Neural progenitor cell (in vitro differentiated cells): ENCODE measurements around the gene GTPBP6.

Experiments
- EZH2 ChIP-seq: fragments of 200-600 bp; sonication (generic); IDR thresholded peaks from 2 replicates; pipeline ENCODE4 v1.6.1; 2017; ENCODE audit warnings: antibody characterized with exemption, mild to moderate bottlenecking, moderate library complexity
- EZH2phosphoT487 ChIP-seq: fragments of 200-600 bp; sonication (generic); IDR thresholded peaks from 2 replicates; pipeline ENCODE4 v1.6.1; 2017; ENCODE audit warnings: antibody characterized with exemption
- TF ChIP-seq, protein P1 (sequence below): fragments of 200-600 bp; sonication (generic); IDR thresholded peaks from 2 replicates; pipeline ENCODE4 v1.5.1; 2017; ENCODE audit warnings: antibody characterized with exemption, mild to moderate bottlenecking

DNA sequence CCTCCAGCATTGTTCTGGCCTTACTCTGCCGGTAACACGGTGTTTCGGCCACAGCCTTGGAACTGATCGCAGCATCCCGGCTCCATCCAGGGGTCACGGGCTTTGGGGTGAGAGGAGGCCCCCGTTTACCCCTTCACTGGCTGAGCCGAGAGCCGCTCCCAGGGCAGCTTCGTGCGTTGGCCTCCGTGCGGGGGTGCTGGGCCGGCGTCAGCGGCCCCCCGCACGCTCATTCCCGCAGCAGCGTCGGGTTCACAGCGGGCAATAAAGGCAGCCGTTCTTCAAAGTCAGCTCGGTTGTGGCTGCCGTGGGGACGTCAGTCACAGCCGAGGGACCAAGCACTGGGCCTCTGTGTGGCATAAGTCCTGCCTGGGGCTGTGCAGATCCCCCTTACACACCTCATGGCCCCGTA lies 62.7 kb downstream of the GTPBP6 start:
- TF ChIP-seq, protein P1, sequence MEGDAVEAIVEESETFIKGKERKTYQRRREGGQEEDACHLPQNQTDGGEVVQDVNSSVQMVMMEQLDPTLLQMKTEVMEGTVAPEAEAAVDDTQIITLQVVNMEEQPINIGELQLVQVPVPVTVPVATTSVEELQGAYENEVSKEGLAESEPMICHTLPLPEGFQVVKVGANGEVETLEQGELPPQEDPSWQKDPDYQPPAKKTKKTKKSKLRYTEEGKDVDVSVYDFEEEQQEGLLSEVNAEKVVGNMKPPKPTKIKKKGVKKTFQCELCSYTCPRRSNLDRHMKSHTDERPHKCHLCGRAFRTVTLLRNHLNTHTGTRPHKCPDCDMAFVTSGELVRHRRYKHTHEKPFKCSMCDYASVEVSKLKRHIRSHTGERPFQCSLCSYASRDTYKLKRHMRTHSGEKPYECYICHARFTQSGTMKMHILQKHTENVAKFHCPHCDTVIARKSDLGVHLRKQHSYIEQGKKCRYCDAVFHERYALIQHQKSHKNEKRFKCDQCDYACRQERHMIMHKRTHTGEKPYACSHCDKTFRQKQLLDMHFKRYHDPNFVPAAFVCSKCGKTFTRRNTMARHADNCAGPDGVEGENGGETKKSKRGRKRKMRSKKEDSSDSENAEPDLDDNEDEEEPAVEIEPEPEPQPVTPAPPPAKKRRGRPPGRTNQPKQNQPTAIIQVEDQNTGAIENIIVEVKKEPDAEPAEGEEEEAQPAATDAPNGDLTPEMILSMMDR = no peak
- TF ChIP-seq EZH2 (no peak), EZH2phosphoT487 (no peak)
